Ecto neural progenitor cell (in vitro differentiated cells): ENCODE data around the gene OPCML.
"Not testable (repeated sequence)": the region's sequence is repeated elsewhere in the genome, so short reads cannot be mapped to it uniquely, and the experiment has no call there.

Experiments
- DNase-seq: peaks from one replicate; pipeline ENCODE4 v3.0.0-alpha.2; 2018; ENCODE audit warnings: low spot score

The OPCML gene

GRCh38 chr11:132423266-132423665, 1109.0 kb downstream of the OPCML start:
- no peak for DNase-seq

- DNase-seq: no peak
These were observed 1109.6 kb downstream of the OPCML start for GRCh38 chr11:132422722-132423121.

- no peak for DNase-seq
These were observed 1110.7 kb downstream of the OPCML start for GRCh38 chr11:132421555-132421954.

- no peak for DNase-seq
These were observed 1117.8 kb downstream of the OPCML start for GRCh38 chr11:132414451-132414850.

GRCh38 chr11:132410383-132410782, 1121.9 kb downstream of the OPCML start:
- DNase-seq: no peak

GRCh38 chr11:132409573-132410355, 1122.5 kb downstream of the OPCML start:
- DNase-seq: no peak

DNA sequence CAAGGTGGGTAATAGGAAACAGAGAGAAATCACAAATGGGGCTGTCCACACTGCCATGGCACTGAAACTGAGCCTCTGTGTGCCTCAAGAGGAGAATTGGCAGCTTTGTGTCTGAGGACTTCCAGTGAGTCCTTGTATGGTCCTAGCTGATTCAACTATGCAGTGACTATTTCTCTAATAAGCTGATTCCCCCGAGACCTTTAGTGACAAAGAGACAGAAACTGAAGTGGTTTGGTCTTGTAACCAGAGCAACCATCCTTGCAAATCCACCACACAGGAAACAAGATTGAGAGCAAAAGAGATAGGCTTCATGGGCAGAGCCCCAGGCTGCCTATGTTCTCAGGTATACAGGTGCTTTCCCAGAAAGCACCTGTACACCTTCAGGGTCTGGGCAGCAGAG, 1123.4 kb downstream of the OPCML start:
- DNase-seq: no peak

DNA sequence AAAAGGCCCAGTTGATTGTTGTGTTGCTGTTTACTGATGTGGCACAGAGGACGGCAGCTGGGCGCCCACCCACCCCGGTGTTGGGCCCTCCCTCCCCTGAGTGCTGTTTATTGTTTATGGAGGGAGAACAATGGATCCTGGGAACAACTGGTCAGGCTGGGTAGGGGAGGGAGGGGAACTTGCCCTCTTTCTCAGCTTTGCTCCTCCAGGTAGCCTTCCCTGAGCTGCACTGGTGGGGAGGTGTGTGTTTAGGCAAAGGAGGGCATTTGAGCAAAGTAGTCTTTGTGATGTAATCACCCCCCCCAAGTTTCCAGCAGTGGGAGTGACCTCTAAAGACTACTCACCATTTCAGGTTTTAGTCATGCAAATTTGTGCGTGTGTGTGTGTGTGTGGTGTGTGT, 1126.6 kb downstream of the OPCML start:
- no peak for DNase-seq

DNA sequence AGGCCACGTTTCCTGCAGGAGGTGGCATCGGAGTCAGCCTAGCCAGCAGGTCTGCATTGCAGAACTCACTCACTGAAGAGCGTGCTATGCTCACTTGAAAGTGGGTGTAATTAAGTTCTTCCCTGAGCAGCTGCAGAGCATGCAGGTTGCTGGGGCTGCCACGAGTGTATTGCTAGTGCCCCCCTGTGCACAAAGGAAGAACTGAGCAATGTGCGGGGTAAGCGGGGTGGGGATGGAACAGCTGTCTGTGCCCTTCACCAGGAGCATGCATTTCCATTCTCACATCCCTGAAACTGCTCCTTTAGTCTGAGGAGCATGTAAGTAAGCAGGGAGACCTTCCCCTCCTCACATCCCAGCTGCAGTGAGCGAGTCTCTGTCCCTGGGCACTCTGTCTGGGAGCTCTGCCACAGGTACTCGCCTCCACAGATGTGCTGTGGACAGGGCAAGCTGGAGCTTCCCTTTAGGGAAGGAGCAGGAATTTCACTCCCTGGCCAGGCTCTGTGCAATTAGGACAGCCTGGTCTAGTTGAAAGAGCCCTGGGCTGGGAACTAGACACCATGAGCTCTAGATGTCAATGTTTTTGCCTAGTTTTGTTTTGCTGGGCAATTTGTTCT, 1130.1 kb downstream of the OPCML start:
- peak; percentile 79 for DNase-seq

GRCh38 chr11:132396318-132396717, 1136.0 kb downstream of the OPCML start:
- no peak for DNase-seq

DNA sequence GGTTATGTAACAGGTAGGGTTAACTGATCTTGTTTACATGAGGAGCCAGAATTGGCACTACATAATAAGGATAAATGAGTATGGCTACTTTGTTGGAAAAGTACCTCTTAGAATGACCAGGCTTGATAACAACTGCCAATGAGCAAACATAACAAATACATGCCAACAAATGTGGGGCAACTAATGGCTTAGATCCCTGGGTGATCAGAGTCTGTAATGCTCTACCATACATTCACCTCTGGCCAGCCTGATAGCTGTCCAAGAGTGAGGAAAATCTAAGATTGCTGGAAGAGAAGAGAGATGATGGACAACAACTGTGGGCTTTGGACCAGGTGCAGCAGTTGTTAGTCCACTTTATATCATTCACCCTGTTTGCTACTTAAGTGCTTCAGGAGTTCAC, 1136.9 kb downstream of the OPCML start:
- DNase-seq: no peak

- DNase-seq: no peak
These were observed 1152.8 kb downstream of the OPCML start for GRCh38 chr11:132379540-132379939.

DNA sequence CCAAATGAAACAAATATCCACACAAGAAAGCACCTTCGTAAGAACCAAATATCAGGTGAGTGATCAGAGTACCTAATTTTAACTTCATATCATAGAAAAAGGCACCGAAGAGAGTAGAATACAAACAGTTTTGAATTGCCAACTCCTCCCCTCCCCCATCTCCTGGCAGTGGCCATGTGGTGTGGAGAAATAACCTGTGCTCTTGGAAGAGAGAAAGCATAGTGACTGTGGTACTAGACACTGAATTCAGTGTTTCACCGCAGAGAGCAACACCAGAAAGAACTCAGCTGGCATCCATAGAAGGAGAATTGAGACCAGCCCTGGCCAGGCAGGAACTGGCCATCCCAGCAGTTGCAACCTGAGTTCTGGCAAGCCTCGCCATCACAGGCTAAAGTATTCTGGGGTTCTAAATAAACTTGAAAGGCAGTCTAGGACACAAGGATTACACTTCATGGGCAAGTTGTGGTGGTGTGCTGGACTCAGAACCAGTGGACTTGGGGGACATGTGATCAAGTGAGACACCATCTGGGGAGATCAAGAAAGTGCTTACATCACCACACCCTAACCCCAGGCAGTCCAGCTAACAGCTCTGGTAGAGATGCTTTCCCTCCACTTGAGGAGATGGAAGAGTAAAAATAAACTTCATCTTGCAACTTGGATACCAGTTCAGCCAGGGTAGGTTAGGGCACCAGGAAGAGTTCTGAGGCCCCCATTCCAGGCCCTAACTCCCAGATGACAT, 1158.7 kb downstream of the OPCML start:
- DNase-seq: no peak

DNA sequence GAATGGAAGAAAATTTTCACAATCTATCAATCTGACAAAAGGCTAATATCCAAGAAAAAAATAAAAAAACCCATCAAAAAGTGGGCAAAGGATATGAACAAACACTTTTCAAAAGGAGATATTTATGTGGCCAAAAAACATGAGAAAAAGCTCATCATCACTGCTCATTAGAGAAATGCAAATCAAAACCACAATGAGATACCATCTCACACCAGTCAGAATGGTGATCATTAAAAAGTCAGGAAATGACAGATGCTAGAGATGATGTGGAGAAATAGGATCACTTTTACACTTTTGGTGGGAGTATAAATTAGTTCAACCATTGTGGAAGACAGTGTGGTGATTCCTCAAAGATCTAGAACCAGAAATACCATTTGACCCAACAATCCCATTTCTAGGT, 1162.2 kb downstream of the OPCML start:
- not testable (repeated sequence) for DNase-seq

GRCh38 chr11:132367293-132367692, 1165.0 kb downstream of the OPCML start:
- no peak for DNase-seq

DNA sequence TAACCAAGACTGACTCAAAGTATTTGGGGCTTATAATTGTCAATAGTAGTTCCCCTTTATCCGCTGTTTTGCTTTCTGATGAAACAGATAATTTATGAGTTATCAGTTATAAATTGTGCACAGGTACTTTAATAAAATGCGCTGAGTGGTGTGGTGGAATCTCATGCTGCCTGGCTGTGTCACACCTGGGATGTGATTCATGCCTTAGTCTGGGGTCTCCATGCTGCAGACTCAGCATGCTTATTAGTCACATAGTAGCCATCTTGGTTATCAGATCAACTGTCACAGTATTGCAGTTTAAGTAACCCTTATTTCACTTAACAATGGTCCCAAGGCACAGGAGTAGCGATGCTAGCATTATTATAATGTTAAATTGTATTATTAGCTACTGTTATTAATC, 1166.7 kb downstream of the OPCML start:
- no peak for DNase-seq
